PFSK-1 (cell line): ENCODE data around the gene MAPK8.

Source experiments
- POLR2AphosphoS5 ChIP-seq: IDR thresholded peaks from 2 replicates; pipeline ENCODE4 v1.6.1; 2012; ENCODE audit warnings: low read depth, mild to moderate bottlenecking, control low read depth, low read length, moderate library complexity
- REST ChIP-seq, 2 experiments: IDR thresholded peaks; 2 replicates each; pipeline versions ENCODE4 v1.6.1 to v1.8.0; 2011 to 2012; ENCODE audit warnings: low read depth in 2 of 2, low read length in 2 of 2, control low read depth in 1 of 2, inconsistent platforms in 1 of 2, mild to moderate bottlenecking in 1 of 2, moderate library complexity in 1 of 2; ENCODE audit not compliant: insufficient read depth in 1 of 2

- TF ChIP-seq POLR2AphosphoS5 = no peak
- TF ChIP-seq REST (IDR thresholded peaks at IDR 0.05; ENCODE audit: insufficient read depth in 1 of 2, low read depth in 2 of 2, low read length in 2 of 2) = no peak
Measured at GRCh38 chr10:48469516-48470020, 163.1 kb downstream of the MAPK8 start.
